Lung (tissue), 12 donors: Measurements from ENCODE around the gene TUBB. TPM values are rescaled to one million over a fixed set of nuclear protein-coding genes. Genes with fewer than 3 reads are reported as not detected.

ENCODE experiments used
- ATAC-seq: fragments of 200-7000 bp; cut with Tn5 transposase; one replicate; pipeline ENCODE4 v1.9.1; 2020; ENCODE audit warnings: moderate number of reproducible peaks; ENCODE audit not compliant: insufficient read depth, low FRiP score
- DNase-seq, 3 donors: peaks; one replicate each; pipeline ENCODE4 v3.0.0-alpha.2; 2013 to 2017
- H3K27ac ChIP-seq, 2 donors: one replicate each; pipeline ENCODE4 v1.5.1; 2013; ENCODE audit warnings: mild to moderate bottlenecking in 2 of 2, moderate library complexity in 2 of 2, control low read depth in 1 of 2, inconsistent platforms in 1 of 2, low read depth in 1 of 2, low read length in 1 of 2
- H3K27me3 ChIP-seq, 3 donors: one replicate each; pipeline ENCODE4 v1.5.1; 2013; ENCODE audit warnings: low read length in 2 of 3; ENCODE audit not compliant: control insufficient read depth in 3 of 3, insufficient read depth in 3 of 3
- H3K36me3 ChIP-seq, 4 donors: one replicate each; pipeline ENCODE4 v1.5.1; 2013; ENCODE audit warnings: low read length in 4 of 4, mild to moderate bottlenecking in 1 of 4, moderate library complexity in 1 of 4; ENCODE audit not compliant: control insufficient read depth in 4 of 4, insufficient read depth in 4 of 4
- H3K4me1 ChIP-seq, 5 donors: one replicate each; pipeline ENCODE4 v1.5.1; 2013; ENCODE audit warnings: low read length in 5 of 5, mild to moderate bottlenecking in 2 of 5, moderate library complexity in 1 of 5; ENCODE audit not compliant: control insufficient read depth in 5 of 5, insufficient read depth in 5 of 5
- H3K4me3 ChIP-seq: one replicate; pipeline ENCODE4 v1.5.1; 2013; ENCODE audit warnings: mild to moderate bottlenecking, control low read depth, moderate library complexity
- H3K9ac ChIP-seq, 2 donors: one replicate each; pipeline ENCODE4 v1.5.1; 2013; ENCODE audit warnings: low read length in 2 of 2, control low read depth in 1 of 2; ENCODE audit not compliant: insufficient read depth in 1 of 2
- H3K9me3 ChIP-seq, 4 donors: one replicate each; pipeline ENCODE4 v1.5.1; 2013; ENCODE audit warnings: low read length in 3 of 4, mild to moderate bottlenecking in 1 of 4, moderate library complexity in 1 of 4; ENCODE audit not compliant: control insufficient read depth in 4 of 4, insufficient read depth in 3 of 4
- CTCF ChIP-seq: IDR thresholded peaks from 2 replicates; pipeline ENCODE4 v1.5.1; 2012; ENCODE audit warnings: mild to moderate bottlenecking; ENCODE audit errors: control extremely low read depth, extremely low read depth
- WGBS, 2 donors: extraction: QIAGEN DNeasy Blood & Tissue Kit; methylation state at CpG; one replicate each; pipeline ENCODE4 v1.1.7; 2013; 5-methylcytosine and 5-hydroxymethylcytosine counted together
- polyA plus RNA-seq, 2 donors: library from polyadenylated mRNA; stranded (reverse); fragments of 200-250 nt; gene quantifications; one replicate each; pipeline ENCODE4 v1.2.1, GENCODE V29; 2013
- total RNA-seq, 2 donors: library from RNA; depleted of rRNA in 1 of 2; stranded (reverse); fragments of >200 nt in 1 of 2; gene quantifications; one replicate each; pipeline ENCODE4 v1.2.1, GENCODE V29; 2014 to 2021
- donor health status: control.
- donor health status: control.
- donor health status: Bipolar disorder and iron deficiency.
- donor health status: healthy.
- donor health status: DM: yes; HTN: yes; CAD: no.

The TUBB gene
- total and polyA plus RNA-seq, 4 donors = 171 to 403 (median 297) TPM

- Histone ChIP-seq H3K4me1 (peaks cover 0 to 54% (median 14%) of the 10 kb centered on the region in 5 donors), H3K27ac (peak overlapping the region; percentile 80 to 91), H3K9me3 (no peaks in the 10 kb centered on the region), H3K36me3 (peaks cover 0 to 19% (median 9%) of the 10 kb centered on the region in 4 donors), H3K27me3 (no peaks in the 10 kb centered on the region), H3K9ac (peak overlapping the region; percentile 16 to 40), H3K4me3 (peak overlapping the region; percentile 66)
- 0 to 17% methylated on average over 7 of the region's 7 CpGs for WGBS, 2 donors
- TF ChIP-seq CTCF = no peak
- ATAC-seq (no peak), DNase-seq (no peak)
These were observed 36.8 kb upstream of the TUBB start for GRCh38 chr6:30683183-30683979.

- H3K9me3 ChIP-seq = no peaks in the 10 kb centered on the region
- no peak for ATAC-seq
- 6 to 33% methylated on average over 2 of the region's 2 CpGs for WGBS, 2 donors
These were observed 36.2 kb upstream of the TUBB start for GRCh38 chr6:30683980-30684338.

GRCh38 chr6:30684386-30685156, 35.6 kb upstream of the TUBB start:
- Histone ChIP-seq H3K4me3 (peak overlapping the region; percentile 66), H3K36me3 (peaks cover 0 to 19% (median 5%) of the 10 kb centered on the region in 4 donors), H3K9me3 (no peaks in the 10 kb centered on the region), H3K9ac (peak overlapping the region in 1 of 2 donors; percentile 47), H3K27ac (peak overlapping the region; percentile 91 to 95), H3K4me1 (peaks cover 0 to 66% (median 16%) of the 10 kb centered on the region in 5 donors), H3K27me3 (no peaks in the 10 kb centered on the region)
- DNase-seq = no peak
- 20 to 32% methylated on average over 20 to 21 of the region's 21 CpGs for WGBS, 2 donors
- no peak for TF ChIP-seq CTCF
- ATAC-seq = no peak

More at GRCh38 chr6:30683980-30684338, 36.2 kb upstream of the TUBB start:
- H3K4me1 ChIP-seq = peaks cover 0 to 60% (median 16%) of the 10 kb centered on the region in 5 donors
- no peak for DNase-seq
- peak overlapping the region; percentile 66 for H3K4me3 ChIP-seq
- peaks cover 0 to 19% (median 6%) of the 10 kb centered on the region in 4 donors for H3K36me3 ChIP-seq
- no peak for TF ChIP-seq CTCF
- peak overlapping the region; percentile 69 to 91 for H3K27ac ChIP-seq
- H3K9ac ChIP-seq = peak overlapping the region in 1 of 2 donors; percentile 67
- H3K27me3 ChIP-seq = no peaks in the 10 kb centered on the region
